Measurements from ENCODE around the gene PDE4D.

Gene PDE4D

GRCh38 chr5:59831326-59832010, 62.1 kb downstream of the PDE4D start:
- TF ChIP-seq Cebpa-rat (IDR thresholded peaks at IDR 0.05), result no peak
- H3K27ac ChIP-seq, result no peak overlapping the region

DNA sequence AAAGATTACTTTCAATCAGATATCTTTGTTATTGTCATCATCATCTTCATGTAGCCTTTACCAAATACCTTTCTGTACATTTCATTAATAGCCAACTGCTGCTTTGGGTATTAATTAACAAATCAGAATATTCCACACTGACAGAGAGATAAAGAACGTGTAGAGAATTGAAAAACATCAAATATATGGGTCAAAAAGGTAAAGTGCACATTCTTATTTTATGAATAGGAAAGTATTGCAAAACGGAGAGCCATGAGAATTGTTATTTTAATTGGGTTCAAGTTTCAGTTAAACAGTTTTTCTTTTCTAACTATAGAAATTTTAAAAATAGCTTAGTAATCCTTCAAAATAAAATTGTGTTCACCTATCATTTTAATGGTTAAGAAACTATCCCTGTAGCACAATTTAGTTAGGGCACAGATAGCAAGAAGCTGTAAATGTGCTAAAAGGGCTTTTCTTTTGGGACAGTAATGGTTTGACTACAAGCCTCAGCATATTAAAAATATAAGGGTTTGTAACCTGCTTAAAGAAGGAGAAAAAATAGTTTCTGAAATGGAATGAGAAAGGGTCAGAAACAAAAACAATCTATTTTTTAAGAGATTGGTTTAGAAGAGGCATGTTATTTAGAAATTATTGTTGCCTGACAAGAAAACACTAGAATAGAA, 62.9 kb downstream of the PDE4D start:
- Histone ChIP-seq H3K9ac (no peak overlapping the region), H3K4me1 (no peaks in the 10 kb centered on the region; a peak in 1 of 20 replicates), H3K27ac (no peak overlapping the region), H4K20me1 (no peaks in the 10 kb centered on the region), H3K4me3 (no peak overlapping the region), H3K36me3 (no peaks in the 10 kb centered on the region), H3K9me3 (replicated peaks in 1 of 11) (no peaks in the 10 kb centered on the region), H3K27me3 (no peaks in the 10 kb centered on the region), H3K4me2 (no peak overlapping the region)
- no peak for TF ChIP-seq Cebpa-rat (IDR thresholded peaks at IDR 0.05)

More at GRCh38 chr5:59831326-59832010, 62.1 kb downstream of the PDE4D start:
- Histone ChIP-seq H3K4me2 (no peak overlapping the region), H3K36me3 (no peaks in the 10 kb centered on the region), H3K9ac (no peak overlapping the region), H3K4me1 (no peaks in the 10 kb centered on the region; a peak in 1 of 20 replicates), H3K4me3 (no peak overlapping the region), H4K20me1 (no peaks in the 10 kb centered on the region), H3K27me3 (no peaks in the 10 kb centered on the region), H3K9me3 (replicated peaks in 1 of 11) (no peaks in the 10 kb centered on the region)

- H3K27ac ChIP-seq, result no peak overlapping the region
- no peaks in the 10 kb centered on the region for H3K27me3 ChIP-seq
- no peak overlapping the region for H3K4me2 ChIP-seq
- TF ChIP-seq Cebpa-rat (IDR thresholded peaks at IDR 0.05), result no peak
- H3K36me3 ChIP-seq, result no peaks in the 10 kb centered on the region
- H4K20me1 ChIP-seq, result no peaks in the 10 kb centered on the region
- H3K9me3 ChIP-seq (replicated peaks in 1 of 11), result no peaks in the 10 kb centered on the region
- H3K4me3 ChIP-seq, result no peak overlapping the region
- H3K9ac ChIP-seq, result no peak overlapping the region
- no peaks in the 10 kb centered on the region; a peak in 1 of 20 replicates for H3K4me1 ChIP-seq
Measured at GRCh38 chr5:59829922-59830321, 63.6 kb downstream of the PDE4D start.

DNA sequence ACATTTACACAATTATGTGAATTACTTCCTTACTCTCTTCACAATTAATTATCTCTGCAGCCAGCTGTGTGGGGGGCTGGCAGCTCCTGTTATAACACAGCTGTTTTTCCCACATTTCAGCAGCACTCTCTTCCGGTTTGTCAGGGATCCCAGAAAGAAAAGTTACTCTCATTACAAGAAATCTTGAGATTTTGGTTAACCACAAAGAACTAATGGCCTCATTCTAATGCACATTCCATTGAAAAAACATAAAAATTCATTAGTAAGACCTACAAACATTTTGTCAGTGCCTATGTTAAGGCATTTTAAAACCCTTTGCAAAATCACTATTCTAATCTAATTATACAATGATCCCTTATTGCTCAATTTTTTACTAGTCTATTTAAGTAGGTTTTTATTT, 64.1 kb downstream of the PDE4D start:
- Histone ChIP-seq H3K4me1 (no peaks in the 10 kb centered on the region; a peak in 1 of 20 replicates), H3K27ac (no peak overlapping the region), H3K9me3 (replicated peaks in 1 of 11) (no peaks in the 10 kb centered on the region), H3K9ac (no peak overlapping the region), H3K4me2 (no peak overlapping the region), H3K4me3 (no peak overlapping the region), H4K20me1 (no peaks in the 10 kb centered on the region), H3K36me3 (no peaks in the 10 kb centered on the region), H3K27me3 (no peaks in the 10 kb centered on the region)
- TF ChIP-seq Cebpa-rat (IDR thresholded peaks at IDR 0.05), result no peak

- H3K9ac ChIP-seq, result no peak overlapping the region
- no peaks in the 10 kb centered on the region for H3K36me3 ChIP-seq
- H3K27me3 ChIP-seq, result no peaks in the 10 kb centered on the region
- H3K27ac ChIP-seq, result no peak overlapping the region
- no peaks in the 10 kb centered on the region for H3K9me3 ChIP-seq (replicated peaks in 1 of 11)
- H4K20me1 ChIP-seq, result no peaks in the 10 kb centered on the region
- H3K4me3 ChIP-seq, result no peak overlapping the region
- H3K4me1 ChIP-seq, result no peaks in the 10 kb centered on the region; a peak in 1 of 20 replicates
- TF ChIP-seq Cebpa-rat (IDR thresholded peaks at IDR 0.05), result no peak
- H3K4me2 ChIP-seq, result no peak overlapping the region
Measured at GRCh38 chr5:59828623-59829022, 64.9 kb downstream of the PDE4D start.

GRCh38 chr5:59826996-59827395, 66.5 kb downstream of the PDE4D start:
- Histone ChIP-seq H3K4me2 (no peak overlapping the region), H3K4me1 (no peaks in the 10 kb centered on the region; a peak in 1 of 20 replicates), H3K27ac (no peak overlapping the region), H3K4me3 (no peak overlapping the region), H3K9me3 (replicated peaks in 1 of 11) (no peaks in the 10 kb centered on the region), H3K36me3 (no peaks in the 10 kb centered on the region), H4K20me1 (no peaks in the 10 kb centered on the region), H3K9ac (no peak overlapping the region), H3K27me3 (no peaks in the 10 kb centered on the region)
- TF ChIP-seq Cebpa-rat (IDR thresholded peaks at IDR 0.05), result no peak

- TF ChIP-seq Cebpa-rat (IDR thresholded peaks at IDR 0.05), result no peak
- no peaks in the 10 kb centered on the region for H3K27me3 ChIP-seq
- H4K20me1 ChIP-seq, result no peaks in the 10 kb centered on the region
- H3K4me2 ChIP-seq, result no peak overlapping the region
- no peaks in the 10 kb centered on the region for H3K36me3 ChIP-seq
- no peaks in the 10 kb centered on the region for H3K9me3 ChIP-seq (replicated peaks in 1 of 11)
- no peak overlapping the region for H3K9ac ChIP-seq
- H3K27ac ChIP-seq, result no peak overlapping the region
- no peak overlapping the region for H3K4me3 ChIP-seq
- H3K4me1 ChIP-seq, result peaks cover 0 to 7% (median 0%) of the 10 kb centered on the region in 10 experiments; a peak in 4 of 20 replicates
Measured at GRCh38 chr5:59823420-59823819, 70.1 kb downstream of the PDE4D start.

DNA sequence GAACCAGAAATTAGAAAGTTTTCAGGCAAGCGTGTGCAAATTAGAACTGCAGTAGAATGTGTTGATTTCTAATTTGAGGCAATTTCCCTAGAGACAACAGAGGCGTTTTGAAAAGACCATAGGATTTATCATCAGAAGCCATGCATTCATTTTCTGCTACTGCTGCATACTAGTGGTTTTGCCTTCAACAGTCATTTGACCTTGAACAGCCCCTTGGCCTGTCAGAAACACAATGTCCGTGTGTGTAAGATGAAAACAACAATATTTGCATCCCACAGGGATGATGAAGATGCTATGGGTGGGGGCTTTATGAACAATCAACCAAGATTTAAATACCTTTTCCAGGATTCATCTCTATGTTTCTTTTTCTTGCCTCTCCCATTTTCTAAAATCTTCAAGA, 73.7 kb downstream of the PDE4D start:
- Histone ChIP-seq H3K4me3 (no peak overlapping the region), H3K27me3 (no peaks in the 10 kb centered on the region), H3K4me1 (peaks cover 0 to 7% (median 0%) of the 10 kb centered on the region in 10 experiments; a peak in 4 of 20 replicates), H3K4me2 (peak overlapping the region in 2 of 11 experiments; percentile 5 to 17; a peak in 2 of 22 replicates), H3K9ac (no peak overlapping the region), H3K9me3 (replicated peaks in 1 of 11) (no peaks in the 10 kb centered on the region), H3K36me3 (no peaks in the 10 kb centered on the region), H3K27ac (no peak overlapping the region), H4K20me1 (no peaks in the 10 kb centered on the region)
- TF ChIP-seq Cebpa-rat (IDR thresholded peaks at IDR 0.05), result no peak

- Histone ChIP-seq H3K4me1 (peaks cover 0 to 7% (median 0%) of the 10 kb centered on the region in 10 experiments; a peak in 4 of 20 replicates), H4K20me1 (no peaks in the 10 kb centered on the region), H3K36me3 (no peaks in the 10 kb centered on the region), H3K27ac (no peak overlapping the region), H3K9me3 (replicated peaks in 1 of 11) (no peaks in the 10 kb centered on the region), H3K4me2 (no peak overlapping the region), H3K9ac (no peak overlapping the region), H3K27me3 (no peaks in the 10 kb centered on the region), H3K4me3 (no peak overlapping the region)
- TF ChIP-seq Cebpa-rat (IDR thresholded peaks at IDR 0.05), result no peak
Measured at GRCh38 chr5:59817536-59817935, 76.0 kb downstream of the PDE4D start.

Measured in BLaER1 treated with 17β-estradiol and CSF1 and Interleukin-3, amounts not matched to agents 10 nM and 100 nM (cell line).